SU-DHL-6 (cell line): ENCODE measurements around the gene MRPL36.
A peak's percentile ranks its signal among the peaks of the same experiment; 100 is the strongest.

Experiments used
- H2AFZ ChIP-seq: fragments of 200-600 bp; sonication (generic); 2 replicates; pipeline ENCODE4 v1.6.1; 2014; ENCODE audit warnings: low read depth, mild to moderate bottlenecking, moderate library complexity, mixed read lengths, antibody characterized with exemption, low read length; ENCODE audit not compliant: severe bottlenecking
- H3F3A ChIP-seq: fragments of 200-600 bp; shearing (Covaris generic); 2 replicates; pipeline ENCODE4 v1.6.0; 2016; ENCODE audit warnings: antibody characterized with exemption, mild to moderate bottlenecking; ENCODE audit not compliant: insufficient read depth
- H3K27ac ChIP-seq: fragments of 200-600 bp; sonication (generic); 2 replicates; pipeline ENCODE4 v1.5.1; 2016; ENCODE audit warnings: low read depth, mild to moderate bottlenecking, low read length, moderate library complexity, mixed read lengths
- H3K27me3 ChIP-seq: fragments of 200-600 bp; sonication (generic), shearing (Covaris generic); 2 replicates; pipeline ENCODE4 v1.6.0; 2014; ENCODE audit warnings: mild to moderate bottlenecking, low read length
- H3K36me3 ChIP-seq: fragments of 200-600 bp; sonication (generic); 2 replicates; pipeline ENCODE4 v1.6.1; 2014; ENCODE audit warnings: mild to moderate bottlenecking, low read length, mixed read lengths
- H3K4me2 ChIP-seq: fragments of 300-600, 200-600 bp; shearing (Covaris generic), sonication (generic); 2 replicates; pipeline ENCODE4 v1.6.0; 2014; ENCODE audit warnings: low read length, low read depth, mild to moderate bottlenecking; ENCODE audit not compliant: poor library complexity, severe bottlenecking
- H3K4me3 ChIP-seq: fragments of 200-600 bp; sonication (generic); 2 replicates; pipeline ENCODE4 v1.5.1; 2014; ENCODE audit warnings: antibody characterized with exemption, low read length, mild to moderate bottlenecking, mixed read lengths; ENCODE audit not compliant: insufficient read depth, poor library complexity, severe bottlenecking
- H3K79me2 ChIP-seq: fragments of 200-600 bp; sonication (generic); 2 replicates; pipeline ENCODE4 v1.6.1; 2014; ENCODE audit warnings: mild to moderate bottlenecking, low read length, moderate library complexity; ENCODE audit not compliant: insufficient read depth
- H3K9ac ChIP-seq: fragments of 200-600 bp; sonication (generic); 2 replicates; pipeline ENCODE4 v1.7.0; 2014; ENCODE audit warnings: mild to moderate bottlenecking, low read length
- H3K9me2 ChIP-seq: fragments of 200-600 bp; sonication (generic); replicated peaks from 2 replicates; pipeline ENCODE4 v1.6.1; 2014; ENCODE audit warnings: low read length; ENCODE audit not compliant: insufficient read depth
- H3K9me3 ChIP-seq: fragments of 200-600 bp; sonication (generic); 2 replicates; pipeline ENCODE4 v1.6.1; 2014; ENCODE audit warnings: low read length, mixed read lengths; ENCODE audit not compliant: insufficient read depth
- H4K20me1 ChIP-seq: fragments of 200-600 bp; sonication (generic); 2 replicates; pipeline ENCODE4 v1.6.1; 2014; ENCODE audit warnings: low read depth, mild to moderate bottlenecking, antibody characterized with exemption, low read length, moderate library complexity, mixed read lengths
- EZH2phosphoT487 ChIP-seq: fragments of 200-600 bp; sonication (generic), shearing (Covaris generic); conservative IDR thresholded peaks from 2 replicates; pipeline ENCODE4 v1.6.1; 2018; ENCODE audit warnings: mild to moderate bottlenecking, antibody characterized with exemption, low read length, moderate library complexity, mixed read lengths
- TF ChIP-seq, protein P1 (sequence below): fragments of 200-600 bp; sonication (generic); IDR thresholded peaks from one replicate; pipeline ENCODE4 v1.5.1; 2017; ENCODE audit warnings: antibody characterized with exemption, mild to moderate bottlenecking, low read length, moderate library complexity; ENCODE audit not compliant: insufficient read depth, poor library complexity, severe bottlenecking

Gene MRPL36

DNA sequence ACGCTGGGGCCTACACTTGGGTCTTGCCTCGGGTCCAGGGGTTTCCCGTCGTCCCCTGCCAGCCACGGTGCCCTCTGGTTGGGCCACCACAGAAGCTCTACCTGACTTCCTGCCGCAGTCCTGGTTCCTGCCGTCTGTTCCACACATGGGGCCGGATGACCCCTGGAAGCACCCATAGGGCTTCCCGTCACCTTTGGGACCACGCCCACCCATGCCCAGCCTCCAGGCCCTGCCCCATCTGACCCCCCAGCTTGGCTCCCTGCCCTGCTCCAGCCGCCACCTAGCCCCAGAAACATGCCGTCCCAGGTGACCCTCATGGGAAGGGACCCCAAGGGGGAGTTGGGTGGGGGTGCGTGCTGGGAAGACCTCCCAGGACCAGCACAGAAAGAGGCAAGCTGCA lies 13.7 kb downstream of the MRPL36 start:
- H2AFZ ChIP-seq, result no peak overlapping the region
- no peak for TF ChIP-seq EZH2phosphoT487
- TF ChIP-seq, protein P1, sequence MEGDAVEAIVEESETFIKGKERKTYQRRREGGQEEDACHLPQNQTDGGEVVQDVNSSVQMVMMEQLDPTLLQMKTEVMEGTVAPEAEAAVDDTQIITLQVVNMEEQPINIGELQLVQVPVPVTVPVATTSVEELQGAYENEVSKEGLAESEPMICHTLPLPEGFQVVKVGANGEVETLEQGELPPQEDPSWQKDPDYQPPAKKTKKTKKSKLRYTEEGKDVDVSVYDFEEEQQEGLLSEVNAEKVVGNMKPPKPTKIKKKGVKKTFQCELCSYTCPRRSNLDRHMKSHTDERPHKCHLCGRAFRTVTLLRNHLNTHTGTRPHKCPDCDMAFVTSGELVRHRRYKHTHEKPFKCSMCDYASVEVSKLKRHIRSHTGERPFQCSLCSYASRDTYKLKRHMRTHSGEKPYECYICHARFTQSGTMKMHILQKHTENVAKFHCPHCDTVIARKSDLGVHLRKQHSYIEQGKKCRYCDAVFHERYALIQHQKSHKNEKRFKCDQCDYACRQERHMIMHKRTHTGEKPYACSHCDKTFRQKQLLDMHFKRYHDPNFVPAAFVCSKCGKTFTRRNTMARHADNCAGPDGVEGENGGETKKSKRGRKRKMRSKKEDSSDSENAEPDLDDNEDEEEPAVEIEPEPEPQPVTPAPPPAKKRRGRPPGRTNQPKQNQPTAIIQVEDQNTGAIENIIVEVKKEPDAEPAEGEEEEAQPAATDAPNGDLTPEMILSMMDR, result no peak
- no peak overlapping the region for H3K9ac ChIP-seq
- H3F3A ChIP-seq, result peaks cover 28% of the 10 kb centered on the region
- no peak overlapping the region for H3K27ac ChIP-seq
- no peaks in the 10 kb centered on the region for H3K36me3 ChIP-seq
- H3K79me2 ChIP-seq, result no peaks in the 10 kb centered on the region
- no peaks in the 10 kb centered on the region for H4K20me1 ChIP-seq
- H3K27me3 ChIP-seq, result no peaks in the 10 kb centered on the region
- no peaks in the 10 kb centered on the region for H3K9me3 ChIP-seq
- no peak overlapping the region for H3K4me2 ChIP-seq
- no peak overlapping the region for H3K4me3 ChIP-seq
- H3K9me2 ChIP-seq, result no peaks in the 10 kb centered on the region

DNA sequence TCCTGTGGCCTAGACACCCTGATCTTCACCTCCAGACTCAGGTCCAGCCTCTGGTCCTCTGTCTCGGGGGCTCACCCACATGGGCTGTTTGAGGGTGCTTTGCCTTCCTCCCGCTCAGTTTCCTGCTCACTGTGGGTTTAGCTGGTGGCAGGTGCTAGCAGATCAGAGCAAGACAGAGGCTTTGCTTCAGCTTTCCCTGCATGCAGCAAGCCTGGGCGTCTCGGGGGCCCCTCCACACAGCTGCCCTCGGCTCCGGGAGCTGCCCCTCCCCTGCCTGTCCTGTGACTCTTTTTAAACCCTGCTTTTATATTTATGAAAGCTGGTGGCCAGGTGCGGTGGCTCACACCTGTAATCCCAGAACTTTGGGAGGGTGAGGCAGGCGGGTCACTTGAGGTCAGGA lies 14.6 kb downstream of the MRPL36 start:
- Histone ChIP-seq H3K27me3 (no peaks in the 10 kb centered on the region), H3K9me3 (no peaks in the 10 kb centered on the region), H3K4me2 (peak overlapping the region; percentile 56), H2AFZ (no peak overlapping the region), H3K4me3 (no peak overlapping the region), H3K79me2 (no peaks in the 10 kb centered on the region), H4K20me1 (no peaks in the 10 kb centered on the region), H3F3A (peaks cover 24% of the 10 kb centered on the region), H3K9ac (peak overlapping the region; percentile 54), H3K9me2 (no peaks in the 10 kb centered on the region), H3K27ac (peak overlapping the region; percentile 95), H3K36me3 (no peaks in the 10 kb centered on the region)
- TF ChIP-seq EZH2phosphoT487, result no peak
- TF ChIP-seq, protein P1, result no peak

DNA sequence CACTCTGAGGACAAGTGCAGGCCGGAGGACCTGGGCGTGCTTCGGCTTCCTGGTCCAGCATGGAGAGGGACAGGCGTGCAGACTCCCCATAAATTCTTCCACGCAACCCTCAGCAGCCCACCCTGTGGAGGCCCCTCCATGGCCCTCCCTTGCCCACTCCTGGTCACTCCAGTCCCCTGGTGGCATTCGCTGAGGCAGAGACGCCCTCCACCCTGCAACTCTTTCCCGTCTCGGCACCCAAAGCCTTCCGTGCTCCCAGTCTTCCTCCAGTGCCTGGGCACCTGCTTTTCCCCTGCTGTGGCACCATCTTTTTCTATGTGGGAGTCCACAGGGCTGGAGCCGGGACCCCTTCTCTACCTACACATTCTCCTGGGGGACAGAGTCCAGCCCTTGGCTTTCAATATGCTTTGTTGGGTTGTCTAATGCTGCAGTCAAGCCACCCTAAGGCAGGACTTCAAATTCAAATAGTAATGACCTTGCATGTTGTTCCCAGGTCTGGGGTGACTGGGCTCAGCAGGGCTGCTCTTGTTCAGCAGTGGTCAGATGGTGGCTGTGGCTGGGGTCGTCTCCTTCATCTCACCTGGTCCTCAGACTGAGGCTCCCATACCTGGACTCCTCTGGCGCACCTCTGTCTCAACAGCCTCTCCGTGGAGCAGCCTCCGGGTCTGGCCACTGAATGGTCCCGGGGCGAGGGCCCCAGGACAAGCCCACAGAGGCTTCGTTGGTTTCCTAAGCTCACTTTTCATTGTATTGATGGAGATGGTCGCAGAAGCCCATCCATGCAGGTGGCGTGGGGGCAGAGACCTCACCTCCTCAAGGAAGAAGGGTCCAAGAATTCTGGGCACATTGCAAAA lies 15.2 kb downstream of the MRPL36 start:
- TF ChIP-seq EZH2phosphoT487, result no peak
- TF ChIP-seq, protein P1, result no peak
- Histone ChIP-seq H3K9ac (peak overlapping the region; percentile 54), H3K9me2 (no peaks in the 10 kb centered on the region), H3F3A (peaks cover 24% of the 10 kb centered on the region), H3K79me2 (no peaks in the 10 kb centered on the region), H3K4me2 (peak overlapping the region; percentile 56), H3K9me3 (no peaks in the 10 kb centered on the region), H3K4me3 (no peak overlapping the region), H2AFZ (no peak overlapping the region), H3K27me3 (no peaks in the 10 kb centered on the region), H3K36me3 (no peaks in the 10 kb centered on the region), H4K20me1 (no peaks in the 10 kb centered on the region), H3K27ac (peak overlapping the region; percentile 95)
